ENCODE results near the gene TMEM128.
"Not testable (repeated sequence)": the region's sequence is repeated elsewhere in the genome, so short reads cannot be mapped to it uniquely, and the experiment has no call there.

TMEM128 gene, protein sequence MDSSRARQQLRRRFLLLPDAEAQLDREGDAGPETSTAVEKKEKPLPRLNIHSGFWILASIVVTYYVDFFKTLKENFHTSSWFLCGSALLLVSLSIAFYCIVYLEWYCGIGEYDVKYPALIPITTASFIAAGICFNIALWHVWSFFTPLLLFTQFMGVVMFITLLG

GRCh38 chr4:4248029-4248884, at the start of gene TMEM128:
TSS of gene TMEM128 (minus strand) at chr4:4248223. CDS start at chr4:4248202, 21 bp downstream.
- no peak for FAIRE-seq

DNA sequence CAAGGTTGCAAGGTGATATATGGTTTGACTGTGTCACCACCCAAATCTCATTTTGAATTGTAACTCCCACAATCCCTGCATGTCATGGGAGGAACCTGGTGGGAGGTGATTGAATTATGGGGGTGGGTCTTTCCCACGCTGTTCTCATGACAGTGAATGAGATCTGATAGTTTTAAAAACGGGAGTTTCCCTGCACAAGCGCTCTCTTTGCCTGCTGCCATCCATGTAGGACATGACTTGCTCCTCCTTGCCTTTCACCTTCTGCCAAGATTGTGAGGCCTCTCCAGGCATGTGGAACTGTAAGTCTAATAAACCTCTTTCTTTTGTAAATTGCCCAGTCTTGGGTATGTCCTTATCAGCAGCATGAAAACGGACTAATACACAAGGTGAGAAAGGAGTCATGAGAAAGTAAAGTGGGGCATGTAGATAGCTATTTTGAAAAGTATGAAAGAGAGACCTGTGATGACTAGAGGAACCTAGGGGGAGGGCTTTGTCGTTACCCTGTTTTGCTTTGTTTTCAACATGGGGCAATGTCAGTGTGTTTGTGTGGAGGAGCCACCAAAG, 48.3 kb upstream of the TMEM128 start:
- no peak for FAIRE-seq

DNA sequence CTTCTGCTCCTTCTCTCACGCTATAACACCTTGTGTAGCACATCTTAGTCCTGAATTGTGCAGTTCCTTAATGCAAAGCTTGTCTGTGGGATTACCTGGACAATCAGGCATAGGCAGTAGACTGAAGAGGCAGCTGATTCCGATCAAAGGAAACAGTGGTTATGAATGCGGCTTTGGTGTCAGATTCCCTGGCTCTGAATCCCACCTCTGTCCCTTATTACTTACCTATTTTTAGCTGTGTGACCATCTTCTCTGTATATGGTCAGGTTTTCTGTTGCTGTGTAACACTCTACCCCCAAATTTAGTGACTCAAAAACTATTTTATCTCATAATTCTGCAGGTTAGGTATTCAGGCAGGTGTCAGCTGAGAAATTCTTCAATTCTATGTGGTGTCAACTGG, 45.3 kb upstream of the TMEM128 start:
- FAIRE-seq, result no peak

GRCh38 chr4:4289941-4290850, 42.2 kb upstream of the TMEM128 start, which contains the start of the genes LYAR and ZBTB49:
TSS of gene LYAR (minus strand) at chr4:4290154. CDS start at chr4:4283742, 6,412 bp downstream.
TSS of gene ZBTB49 (plus strand) at chr4:4290251. CDS start at chr4:4299946, 9,695 bp downstream.
- no peak for FAIRE-seq

DNA sequence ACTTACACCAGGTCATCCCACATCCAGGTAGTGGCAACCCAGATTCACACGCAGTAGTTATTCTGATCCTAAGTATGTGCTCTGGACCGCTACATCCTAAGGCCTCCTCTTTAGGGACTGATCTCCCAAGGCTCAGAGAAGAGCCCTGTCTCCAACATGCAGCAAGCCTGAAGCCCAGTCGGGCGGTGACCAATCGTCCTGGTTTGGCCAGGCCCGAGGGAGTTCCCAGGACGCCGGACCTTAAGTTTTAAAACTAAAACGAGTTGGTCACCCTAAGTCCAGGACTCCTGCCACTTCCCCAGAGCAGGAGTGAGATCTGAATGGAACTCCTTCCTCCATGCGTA, 41.5 kb upstream of the TMEM128 start:
- no peak for FAIRE-seq

- no peak for FAIRE-seq
Measured at GRCh38 chr4:4289055-4289454, 41.0 kb upstream of the TMEM128 start.

GRCh38 chr4:4288098-4288497, 40.1 kb upstream of the TMEM128 start:
- FAIRE-seq, result no peak

DNA sequence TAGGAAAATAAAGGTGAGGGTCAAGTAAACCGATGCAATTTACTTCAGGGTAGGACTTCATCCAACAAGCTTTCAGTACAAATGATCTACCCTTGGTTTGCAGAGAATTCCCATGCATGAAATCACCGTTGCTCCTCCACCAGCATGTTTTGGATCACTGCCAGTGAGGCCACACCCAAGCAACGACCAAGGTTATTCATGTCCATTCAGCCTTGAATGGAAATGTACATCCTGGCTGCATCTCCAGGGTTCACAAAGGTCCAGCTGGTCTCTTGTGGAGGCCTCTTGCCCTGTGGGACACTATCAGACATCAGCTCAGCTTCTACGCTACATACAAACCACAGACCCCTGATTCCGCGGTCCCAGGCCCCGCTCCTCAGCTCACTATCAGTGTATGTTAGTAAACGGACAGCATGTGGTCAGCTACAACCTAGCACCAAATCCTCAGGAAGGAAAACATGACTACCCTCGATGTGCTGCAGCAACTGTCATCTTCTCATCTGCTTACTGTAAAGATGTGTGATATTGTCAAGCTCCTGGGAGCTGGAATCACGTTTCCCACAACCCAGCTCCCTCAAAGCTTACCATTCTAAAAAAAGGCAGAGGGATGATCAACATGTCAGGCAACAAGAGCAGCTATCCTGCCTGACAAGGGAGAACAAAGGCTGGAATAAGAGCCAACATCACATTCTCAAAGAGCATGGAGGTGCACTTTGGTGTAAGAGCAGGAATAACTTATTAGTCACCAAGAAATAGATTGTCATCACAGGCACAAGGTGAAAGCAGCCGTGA, 37.0 kb upstream of the TMEM128 start:
- no peak for FAIRE-seq

GRCh38 chr4:4281787-4282186, 33.8 kb upstream of the TMEM128 start:
- FAIRE-seq, result no peak

DNA sequence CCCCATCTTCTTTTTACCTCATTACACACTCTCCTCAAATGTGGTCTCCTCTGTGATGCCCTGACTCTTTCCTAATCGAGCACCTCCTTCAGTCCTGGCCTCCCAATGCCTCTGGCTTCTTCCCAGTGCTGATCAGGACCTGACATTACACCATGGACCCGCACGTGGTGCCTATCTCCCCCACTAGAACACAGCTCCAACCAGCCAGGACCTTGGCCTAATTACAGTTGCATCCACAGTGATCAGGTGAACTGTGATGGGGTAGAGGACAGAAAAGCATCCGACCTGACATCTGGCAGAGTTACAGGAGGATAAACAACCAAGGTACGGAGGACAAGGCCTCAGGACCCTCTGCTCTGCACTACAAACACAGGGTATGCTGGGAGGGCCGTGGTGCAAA, 29.5 kb upstream of the TMEM128 start:
- no peak for FAIRE-seq

DNA sequence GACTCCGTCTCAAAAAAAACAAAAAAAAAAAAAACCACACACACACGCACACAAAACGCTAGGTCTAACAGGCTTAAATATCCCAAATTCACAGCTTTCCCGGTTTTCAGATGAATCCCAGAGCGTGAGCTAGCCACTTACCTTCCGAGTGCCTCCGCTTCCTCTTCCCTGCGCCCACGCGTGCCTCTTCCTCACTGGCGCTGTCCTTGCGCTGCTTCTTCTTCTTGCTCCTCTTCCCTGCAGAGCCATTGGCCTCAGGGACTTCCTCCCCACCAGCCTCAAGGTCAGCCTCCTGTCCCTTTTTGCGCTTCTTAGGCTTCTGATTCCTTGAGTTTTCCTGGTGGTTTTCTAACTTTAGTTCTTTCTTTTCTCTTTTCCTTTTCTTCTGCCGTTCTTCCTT, 26.2 kb upstream of the TMEM128 start:
- FAIRE-seq, result no peak

DNA sequence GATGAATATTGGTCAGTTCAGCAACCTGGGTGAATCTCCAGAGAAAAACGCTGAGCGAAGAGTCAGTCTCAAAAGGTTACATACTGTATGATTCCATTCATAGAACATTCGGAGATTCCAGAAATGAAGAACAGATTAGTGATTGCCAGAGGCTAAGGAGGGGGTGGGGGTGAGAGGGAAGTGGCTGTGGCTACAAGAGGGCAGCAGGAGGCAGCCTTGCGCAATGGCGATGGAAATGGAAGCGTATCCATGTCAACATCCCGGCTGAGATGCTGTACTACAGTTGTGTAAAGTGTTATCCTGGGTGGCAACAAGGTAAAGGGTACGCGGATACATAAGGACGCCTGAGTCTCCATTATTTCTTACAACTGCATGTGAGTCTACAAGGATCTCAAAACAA, 23.9 kb upstream of the TMEM128 start:
- FAIRE-seq, result no peak

GRCh38 chr4:4270529-4270928, 22.5 kb upstream of the TMEM128 start:
- FAIRE-seq, result no peak

DNA sequence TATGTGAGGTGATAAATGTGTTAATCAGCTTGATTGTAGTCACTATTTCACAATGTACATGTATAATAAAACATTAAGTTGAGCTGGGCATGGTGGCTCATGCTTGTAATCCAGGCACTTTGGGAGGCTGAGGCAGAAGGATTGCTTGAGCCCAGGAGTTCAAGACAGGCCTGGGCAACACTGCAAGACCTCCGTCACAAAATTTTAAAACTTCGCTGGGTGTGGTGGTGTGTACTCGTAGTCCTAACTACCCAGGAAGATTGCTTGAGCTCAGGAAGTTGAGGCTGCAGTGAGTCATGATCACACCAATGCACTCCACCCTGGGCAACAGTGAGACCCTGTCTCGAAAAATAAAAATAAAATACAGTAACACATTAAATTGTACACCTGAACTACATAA, 21.8 kb upstream of the TMEM128 start:
- no peak for FAIRE-seq

- no peak for FAIRE-seq
Measured at GRCh38 chr4:4269331-4269731, 21.3 kb upstream of the TMEM128 start.

GRCh38 chr4:4268776-4269175, 20.8 kb upstream of the TMEM128 start:
- no peak for FAIRE-seq

GRCh38 chr4:4267981-4268380, 20.0 kb upstream of the TMEM128 start:
- FAIRE-seq, result no peak

- no peak for FAIRE-seq
Measured at GRCh38 chr4:4260185-4260751, 12.2 kb upstream of the TMEM128 start.

DNA sequence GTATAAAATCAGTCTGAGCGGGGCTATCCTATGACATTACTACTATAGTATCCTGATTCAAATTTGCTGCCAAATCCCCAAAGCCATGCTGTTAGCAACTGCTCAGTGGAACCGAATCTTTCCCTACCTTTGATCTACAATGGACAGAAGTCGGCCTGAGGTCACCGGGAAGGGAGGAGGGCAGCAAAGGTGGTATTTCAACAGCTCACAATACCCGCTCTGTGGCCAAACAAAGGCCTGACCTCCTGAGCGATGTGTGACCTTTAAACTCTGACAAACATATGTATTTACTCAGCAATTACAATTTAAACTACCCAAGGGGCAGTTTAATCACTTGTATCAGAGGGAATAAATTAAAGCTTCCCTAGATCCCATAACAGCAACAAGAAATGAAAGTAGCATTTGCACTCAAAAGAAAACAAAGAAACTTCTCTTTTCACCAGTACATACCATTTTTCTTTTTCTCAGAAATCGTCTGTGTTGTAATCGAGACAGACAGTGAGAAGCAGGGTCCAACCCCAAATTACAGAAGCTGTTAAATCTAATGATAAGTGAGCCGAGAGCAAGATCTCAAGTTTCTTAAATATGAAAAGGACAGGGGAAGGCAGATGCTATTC, 11.6 kb upstream of the TMEM128 start:
- FAIRE-seq, result no peak

DNA sequence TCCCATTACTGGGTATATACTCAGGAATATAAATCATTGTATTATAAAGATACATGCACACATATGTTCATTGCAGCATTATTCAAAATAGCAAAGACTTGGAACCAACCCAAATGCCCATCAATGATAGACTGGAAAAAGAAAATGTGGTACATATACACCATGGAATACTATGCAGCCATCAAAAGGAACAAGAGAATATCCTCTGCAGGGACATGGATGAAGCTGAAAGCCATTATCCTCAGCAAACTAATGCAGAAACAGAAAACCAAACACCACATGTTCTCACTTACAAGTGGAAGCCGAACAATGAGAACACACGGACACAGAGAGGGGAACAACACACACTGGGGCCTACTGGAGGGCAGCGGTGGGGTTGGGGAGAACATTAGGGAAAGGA, 9.7 kb upstream of the TMEM128 start:
- FAIRE-seq, result not testable (repeated sequence)

DNA sequence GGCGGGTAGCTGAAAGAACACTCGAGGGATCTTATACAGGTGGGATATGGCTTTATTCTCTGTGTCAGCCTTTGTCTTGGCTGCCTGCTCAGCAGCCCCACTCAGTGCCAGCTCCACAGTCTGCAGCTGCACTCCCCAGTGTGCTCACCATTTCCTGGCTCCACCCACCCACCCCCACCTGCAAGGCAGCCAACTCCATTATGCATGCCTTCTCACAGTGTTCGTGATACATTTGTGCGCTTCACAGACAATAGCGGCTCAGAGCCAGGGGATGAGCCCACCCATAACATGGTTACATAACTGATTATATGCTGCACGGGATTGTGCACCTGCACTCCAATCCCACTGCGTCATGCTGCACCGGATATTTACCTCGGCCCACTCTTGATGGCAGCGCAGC, 8.8 kb upstream of the TMEM128 start:
- FAIRE-seq, result no peak

Data from islet of Langerhans (tissue), 1 donor.